ENCODE measurements around the gene ADAMTS2. TPM values are rescaled to one million over a fixed set of nuclear protein-coding genes. Genes with fewer than 3 reads are reported as not detected.

ADAMTS2 gene
- total and polyA plus RNA-seq, 3 donors from 2014 or later, result 10.9 to 19.8 (median 13.6) TPM

- H3K27me3 ChIP-seq, result no peaks in the 10 kb centered on the region
- intact Hi-C loops (cut with DNase I; ENCODE audit: low total_unique reads), result no loop called here
- TF ChIP-seq CTCF (IDR thresholded peaks at IDR 0.05) (no peak), POLR2A (IDR thresholded peaks at IDR 0.05) (no peak)
- no peaks in the 10 kb centered on the region for H3K9me3 ChIP-seq
- DNase-seq, result peak; percentile 11
- peaks cover 51% of the 10 kb centered on the region for H3K4me1 ChIP-seq
- H3K4me3 ChIP-seq, result no peak overlapping the region
- H3K27ac ChIP-seq, result no peak overlapping the region
- H3K36me3 ChIP-seq (ENCODE audit: low read depth, missing control alignments), result no peaks in the 10 kb centered on the region
- 82 to 87% methylated on average over 23 of the region's 23 CpGs for WGBS, 2 donors
Observed at GRCh38 chr5:179263391-179264052, 81.7 kb downstream of the ADAMTS2 start.

DNA sequence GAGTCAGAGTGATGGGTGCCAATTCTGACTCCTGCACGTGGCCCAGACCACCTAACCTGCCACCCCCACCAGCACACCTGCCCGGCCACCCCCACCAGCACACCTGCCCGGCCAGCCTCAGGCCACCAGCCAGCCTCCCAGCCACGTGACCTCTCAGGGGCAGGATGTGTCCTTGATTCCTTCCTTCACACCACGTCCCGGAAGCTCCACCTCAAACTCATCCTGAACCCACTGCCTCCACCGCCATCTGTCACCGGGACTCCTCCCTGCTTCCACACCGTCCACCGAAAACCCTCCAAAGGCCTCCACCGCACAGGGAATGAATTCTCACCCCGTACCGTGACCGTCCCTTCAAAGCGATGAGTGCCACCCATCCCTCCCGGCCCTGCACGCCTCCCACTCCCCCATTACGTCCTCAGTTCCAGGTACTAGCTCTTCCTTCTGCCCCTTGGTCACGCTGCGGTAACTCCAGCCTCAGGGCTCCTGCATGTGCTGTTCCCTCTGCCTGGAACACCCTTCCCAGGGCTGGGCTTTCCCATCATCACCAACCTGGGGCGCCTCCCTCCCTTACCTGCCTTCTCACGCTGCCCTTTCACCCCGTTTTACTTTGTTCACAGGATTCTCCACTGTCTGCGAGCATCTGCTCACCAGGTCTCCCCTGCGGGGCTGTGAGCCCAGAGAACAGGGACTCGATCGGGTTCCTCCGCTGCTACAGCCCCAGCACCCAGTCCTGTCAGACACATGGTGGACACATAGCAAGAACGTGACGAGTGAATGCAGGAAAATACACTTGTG is 82.9 kb downstream of the ADAMTS2 start:
- intact Hi-C loops (cut with DNase I; ENCODE audit: low total_unique reads), result no loop called here
- WGBS, 2 donors, result 89 to 90% methylated on average over 30 of the region's 30 CpGs
- DNase-seq, result peak; percentile 8
- no peaks in the 10 kb centered on the region for H3K27me3 ChIP-seq
- H3K36me3 ChIP-seq (ENCODE audit: low read depth, missing control alignments), result no peaks in the 10 kb centered on the region
- TF ChIP-seq CTCF (IDR thresholded peaks at IDR 0.05) (no peak), POLR2A (IDR thresholded peaks at IDR 0.05) (no peak)
- no peak overlapping the region for H3K27ac ChIP-seq
- no peak overlapping the region for H3K4me3 ChIP-seq
- H3K9me3 ChIP-seq, result no peaks in the 10 kb centered on the region
- peaks cover 48% of the 10 kb centered on the region for H3K4me1 ChIP-seq

DNA sequence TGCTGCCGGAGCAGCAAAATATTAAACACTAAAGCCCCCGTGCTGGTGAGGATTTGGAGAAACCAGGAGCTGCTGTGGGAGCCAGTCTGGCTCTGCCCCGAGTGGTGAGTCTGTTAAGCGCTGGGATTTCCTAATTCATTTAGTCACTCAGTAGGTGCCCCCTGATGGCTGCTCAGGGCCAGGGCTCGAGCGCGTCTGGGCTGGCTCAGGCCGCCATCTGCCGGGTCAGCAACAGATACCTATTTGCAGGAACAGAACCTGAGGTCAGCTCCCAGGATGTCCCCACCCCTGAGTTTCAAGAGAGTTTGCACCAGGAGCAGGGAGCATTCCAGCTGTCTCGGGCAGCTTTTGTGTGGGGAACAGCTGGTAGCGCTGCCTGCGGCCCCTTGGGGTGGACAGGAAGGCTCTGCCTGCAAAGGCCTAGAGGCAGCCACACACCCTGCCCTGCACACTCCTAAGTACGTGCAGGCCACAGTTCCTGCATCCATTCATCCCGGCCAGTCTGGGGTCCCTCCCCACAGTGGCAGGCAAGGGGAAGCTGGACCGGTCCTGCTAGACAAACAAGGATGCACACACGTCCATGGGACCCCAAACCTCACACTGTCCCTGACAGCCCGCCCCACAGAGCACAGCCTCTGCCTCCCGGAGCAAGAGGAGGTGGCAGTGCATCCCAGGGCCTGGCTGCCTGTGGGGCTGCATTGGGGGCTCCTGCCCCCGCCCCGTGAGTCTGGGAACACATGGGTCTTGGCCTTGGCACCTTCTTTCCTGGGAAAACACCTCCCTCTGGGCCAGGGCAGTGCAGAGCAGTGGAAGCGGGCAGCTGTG is 83.7 kb downstream of the ADAMTS2 start:
- no peak for TF ChIP-seq POLR2A (IDR thresholded peaks at IDR 0.05)
- TF ChIP-seq CTCF (IDR thresholded peaks at IDR 0.05), result no peak
- H3K36me3 ChIP-seq (ENCODE audit: low read depth, missing control alignments), result no peaks in the 10 kb centered on the region
- whole genome bisulfite sequencing, 2 donors, result 71 to 95% methylated on average over 6 to 21 of the region's 21 CpGs
- H3K4me3 ChIP-seq, result no peak overlapping the region
- intact Hi-C loops (cut with DNase I; ENCODE audit: low total_unique reads), result no loop called here
- no peak overlapping the region for H3K27ac ChIP-seq
- peaks cover 48% of the 10 kb centered on the region for H3K4me1 ChIP-seq
- DNase-seq, result peak; percentile 18
- H3K27me3 ChIP-seq, result no peaks in the 10 kb centered on the region
- no peaks in the 10 kb centered on the region for H3K9me3 ChIP-seq

DNA sequence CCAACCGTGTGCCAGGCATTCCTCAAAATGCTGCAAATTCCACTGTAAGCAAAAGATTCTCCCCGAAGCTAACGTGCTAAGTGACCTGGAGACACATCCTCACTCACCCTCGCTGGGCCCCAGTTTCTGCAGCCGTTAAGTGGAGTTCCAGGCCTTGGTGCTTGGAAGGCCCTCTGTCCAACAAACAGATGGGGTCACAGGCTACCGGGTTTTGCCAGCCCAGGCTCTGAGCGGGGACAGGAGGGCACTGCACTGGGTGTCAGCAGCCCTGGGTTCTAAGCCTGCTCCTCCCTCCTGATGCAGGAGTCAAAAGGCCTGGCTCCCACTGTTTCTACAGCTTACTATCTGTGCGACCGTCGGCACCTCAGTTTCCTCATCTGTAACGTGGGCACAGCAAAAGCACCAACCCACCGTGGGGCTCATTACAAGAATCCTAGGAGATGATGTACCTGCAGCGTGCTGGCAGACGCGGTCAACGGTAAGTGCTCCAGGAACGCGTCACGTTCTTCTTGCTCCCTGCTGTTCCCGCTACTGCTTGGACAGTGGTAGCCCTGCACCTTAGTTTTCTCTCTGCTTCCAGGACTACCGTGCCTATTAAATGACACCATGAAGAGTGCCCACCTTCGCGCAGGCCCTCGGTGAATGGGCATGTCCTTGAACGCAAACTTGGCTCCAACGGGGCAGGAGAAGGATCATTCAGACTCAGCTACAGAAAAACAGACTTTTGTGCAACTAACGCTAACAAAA is 84.8 kb downstream of the ADAMTS2 start:
- H3K27ac ChIP-seq, result no peak overlapping the region
- H3K36me3 ChIP-seq (ENCODE audit: low read depth, missing control alignments), result no peaks in the 10 kb centered on the region
- H3K4me1 ChIP-seq, result peaks cover 43% of the 10 kb centered on the region
- no peaks in the 10 kb centered on the region for H3K27me3 ChIP-seq
- H3K9me3 ChIP-seq, result no peaks in the 10 kb centered on the region
- TF ChIP-seq POLR2A (IDR thresholded peaks at IDR 0.05) (no peak), CTCF (IDR thresholded peaks at IDR 0.05) (no peak)
- peak; percentile 13 for DNase-seq
- intact Hi-C loops (cut with DNase I; ENCODE audit: low total_unique reads), result no loop called here
- H3K4me3 ChIP-seq, result no peak overlapping the region
- WGBS, 2 donors, result 92 to 93% methylated on average over 25 to 27 of the region's 27 CpGs
